Frontal cortex (tissue), 4 donors: ENCODE results near the gene SSR1. TPM values are rescaled to one million over a fixed set of nuclear protein-coding genes. Genes with fewer than 3 reads are reported as not detected.

ENCODE experiments used
- DNase-seq, 2 donors: peaks; one replicate each; pipeline ENCODE4 v3.0.0; 2012; ENCODE audit warnings: low spot score in 2 of 2
- FAIRE-seq: peaks from 2 replicates; lab custom pipeline; 2012; peaks lifted over from hg19 to GRCh38; lab: Jason Lieb, UNC
- total RNA-seq: library from RNA; depleted of rRNA; stranded (reverse); fragments of >200 nt; gene quantifications from one replicate; pipeline ENCODE4 v1.2.3, GENCODE V29; 2014
- donor health status: control.
- donor health status: control.
- donor health status: control.

The SSR1 gene
- total RNA-seq, 1 donor from 2014 or later, result 40.4 TPM

- no peak for FAIRE-seq
- no peak for DNase-seq
These were observed 88.3 kb downstream of the SSR1 start for GRCh38 chr6:7224731-7225130.

DNA sequence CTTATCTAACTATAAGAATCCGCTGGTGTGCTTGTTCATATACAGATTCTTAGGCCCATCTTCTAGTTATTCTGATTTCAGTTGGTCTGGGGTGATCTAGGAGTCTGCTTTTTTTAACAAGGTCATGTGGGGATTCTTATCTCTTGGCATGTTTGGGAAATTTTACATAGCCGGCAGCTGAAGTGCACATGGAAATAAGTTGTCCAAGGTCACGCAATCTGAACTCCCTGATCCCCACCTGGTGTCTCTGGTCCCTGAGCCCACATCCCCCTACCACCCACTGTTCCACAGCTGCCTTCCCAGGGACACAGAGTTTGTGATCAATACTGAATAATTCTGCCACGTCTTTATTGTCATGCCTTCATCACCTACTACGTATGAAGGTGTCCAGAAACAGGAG is 90.8 kb downstream of the SSR1 start:
- DNase-seq (no peak), FAIRE-seq (no peak)

DNA sequence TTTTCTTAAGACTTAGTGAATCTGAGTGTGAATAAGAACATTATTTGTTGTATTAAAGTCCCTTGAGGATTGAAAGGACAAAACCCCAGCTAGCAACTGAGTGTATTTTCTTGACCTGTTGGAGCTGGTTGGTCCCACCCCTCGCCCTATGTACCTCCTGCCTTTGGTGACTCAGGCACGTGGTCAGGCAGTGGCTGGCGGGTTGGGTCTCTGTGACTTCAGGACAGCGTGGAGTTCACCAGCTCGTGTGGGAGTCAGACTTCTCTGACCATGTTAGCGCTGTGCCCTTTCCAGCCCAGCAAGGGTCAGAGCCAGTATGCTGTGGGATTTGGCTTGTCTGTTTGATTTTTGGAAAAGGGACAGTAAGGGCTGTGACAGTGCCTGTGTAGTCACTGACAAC is 93.7 kb downstream of the SSR1 start:
- DNase-seq (no peak), FAIRE-seq (no peak)

DNA sequence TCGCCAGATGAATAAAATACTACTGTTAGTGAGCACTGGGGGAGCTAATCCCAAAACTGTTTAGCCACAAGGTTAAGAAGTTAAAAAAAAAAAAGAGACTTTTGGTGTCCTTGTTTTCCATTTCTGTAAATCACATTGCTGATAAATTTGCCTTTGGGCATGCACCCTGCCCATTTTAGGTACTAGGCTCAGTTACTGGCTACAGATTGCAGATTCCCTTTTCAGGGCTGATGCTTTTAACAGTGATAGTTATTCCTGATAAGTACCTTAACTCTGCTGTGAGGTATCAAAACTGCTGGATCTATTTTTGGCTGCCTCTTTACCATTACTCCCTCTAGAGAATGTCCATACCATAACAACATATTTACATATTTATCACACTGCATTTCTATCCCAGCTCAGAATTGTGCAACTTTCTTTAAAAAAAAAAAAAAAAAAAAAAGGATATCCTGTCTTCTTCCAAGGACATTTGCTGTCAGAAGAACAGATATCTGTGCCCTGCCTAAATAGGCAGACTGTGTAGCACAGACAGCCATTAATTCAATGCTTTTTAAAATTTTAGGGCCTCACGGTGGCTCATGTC is 94.5 kb downstream of the SSR1 start:
- DNase-seq, result no peak
- no peak for FAIRE-seq

Other genes with a start within 250 kb of the SSR1 start
- gene RREB1, start 205.2 kb downstream of the SSR1 start, total RNA-seq, result 1.6 TPM
- not detected for gene CAGE1, start 76.5 kb upstream of the SSR1 start, total RNA-seq
- 26.5 TPM for gene RIOK1, start 76.6 kb upstream of the SSR1 start, total RNA-seq
- 6.9 TPM for gene DSP, start 228.5 kb upstream of the SSR1 start, total RNA-seq